Hematopoietic multipotent progenitor cell treated with erythropoietin and hydrocortisone succinate and interleukin-3 and kit ligand, for 6 days (in vitro differentiated cells): ENCODE measurements around the gene KLHL17.

ENCODE experiments used
- DNase-seq: peaks from one replicate; pipeline ENCODE4 v3.0.0-alpha.2; 2015

Gene KLHL17

GRCh38 chr1:923131-923990, 37.0 kb upstream of the KLHL17 start, which contains the start of gene SAMD11:
SAMD11 (plus strand) TSS chr1:923923; CDS start chr1:924432, 509 bp downstream.
- DNase-seq = peak; percentile 65

- DNase-seq = no peak
Measured at GRCh38 chr1:923991-924655, 36.3 kb upstream of the KLHL17 start.

GRCh38 chr1:924656-925560, 35.5 kb upstream of the KLHL17 start:
- DNase-seq = peak; percentile 40

- no peak for DNase-seq
Measured at GRCh38 chr1:925561-926421, 34.6 kb upstream of the KLHL17 start.

- no peak for DNase-seq
Measured at GRCh38 chr1:927234-927633, 33.1 kb upstream of the KLHL17 start.

GRCh38 chr1:927748-928147, 32.6 kb upstream of the KLHL17 start:
- no peak for DNase-seq

GRCh38 chr1:928825-929661, 31.3 kb upstream of the KLHL17 start:
- DNase-seq = no peak

- DNase-seq = no peak
Measured at GRCh38 chr1:929712-930632, 30.4 kb upstream of the KLHL17 start.

- no peak for DNase-seq
Measured at GRCh38 chr1:930633-931138, 29.7 kb upstream of the KLHL17 start.

GRCh38 chr1:931380-932172, 28.8 kb upstream of the KLHL17 start:
- DNase-seq = no peak

GRCh38 chr1:932173-932510, 28.2 kb upstream of the KLHL17 start:
- no peak for DNase-seq

GRCh38 chr1:932776-933602, 27.4 kb upstream of the KLHL17 start:
- no peak for DNase-seq

GRCh38 chr1:933603-933940, 26.8 kb upstream of the KLHL17 start:
- DNase-seq = no peak

- no peak for DNase-seq
Measured at GRCh38 chr1:934991-935750, 25.2 kb upstream of the KLHL17 start.

GRCh38 chr1:935751-936231, 24.6 kb upstream of the KLHL17 start:
- DNase-seq = peak; percentile 40

- DNase-seq = no peak
Measured at GRCh38 chr1:936348-937264, 23.8 kb upstream of the KLHL17 start.
